Lower leg skin (tissue), 3 donors: ENCODE measurements around the gene TTC7B.

Source experiments
- POLR2A ChIP-seq, 2 donors: fragments of 450-650 bp; IDR thresholded peaks; one replicate each; pipeline ENCODE4 v1.6.1; 2016 to 2017; ENCODE audit warnings: antibody characterized with exemption in 2 of 2, mild to moderate bottlenecking in 1 of 2, moderate library complexity in 1 of 2
- TF ChIP-seq, protein P1 (sequence below), 3 donors: fragments of 450-650 bp; IDR thresholded peaks; one replicate each; pipeline ENCODE4 v1.5.1; 2016; ENCODE audit warnings: antibody characterized with exemption in 3 of 3, mild to moderate bottlenecking in 3 of 3, moderate library complexity in 2 of 3

GRCh38 chr14:90613453-90613852 is 202.8 kb downstream of the TTC7B start:
- TF ChIP-seq, protein P1, sequence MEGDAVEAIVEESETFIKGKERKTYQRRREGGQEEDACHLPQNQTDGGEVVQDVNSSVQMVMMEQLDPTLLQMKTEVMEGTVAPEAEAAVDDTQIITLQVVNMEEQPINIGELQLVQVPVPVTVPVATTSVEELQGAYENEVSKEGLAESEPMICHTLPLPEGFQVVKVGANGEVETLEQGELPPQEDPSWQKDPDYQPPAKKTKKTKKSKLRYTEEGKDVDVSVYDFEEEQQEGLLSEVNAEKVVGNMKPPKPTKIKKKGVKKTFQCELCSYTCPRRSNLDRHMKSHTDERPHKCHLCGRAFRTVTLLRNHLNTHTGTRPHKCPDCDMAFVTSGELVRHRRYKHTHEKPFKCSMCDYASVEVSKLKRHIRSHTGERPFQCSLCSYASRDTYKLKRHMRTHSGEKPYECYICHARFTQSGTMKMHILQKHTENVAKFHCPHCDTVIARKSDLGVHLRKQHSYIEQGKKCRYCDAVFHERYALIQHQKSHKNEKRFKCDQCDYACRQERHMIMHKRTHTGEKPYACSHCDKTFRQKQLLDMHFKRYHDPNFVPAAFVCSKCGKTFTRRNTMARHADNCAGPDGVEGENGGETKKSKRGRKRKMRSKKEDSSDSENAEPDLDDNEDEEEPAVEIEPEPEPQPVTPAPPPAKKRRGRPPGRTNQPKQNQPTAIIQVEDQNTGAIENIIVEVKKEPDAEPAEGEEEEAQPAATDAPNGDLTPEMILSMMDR (IDR thresholded peaks at IDR 0.05): no peak
- no peak for TF ChIP-seq POLR2A (IDR thresholded peaks at IDR 0.05)
